GM21360 (cell line): ENCODE data around the gene TUBG2.
"Not testable (repeated sequence)": the region's sequence is repeated elsewhere in the genome, so short reads cannot be mapped to it uniquely, and the experiment has no call there.

Experiments used
- ATAC-seq: cut with Tn5 transposase; IDR thresholded peaks from one replicate; pipeline ENCODE4 v1.9.1; 2021; ENCODE audit warnings: mild to moderate bottlenecking, moderate library complexity; ENCODE audit not compliant: unreplicated experiment

Gene TUBG2

GRCh38 chr17:42659079-42659931 is at the start of gene TUBG2:
Gene TUBG2 (plus strand): TSS chr17:42659284. CDS start chr17:42659504, 220 bp downstream.
- ATAC-seq: no peak

DNA sequence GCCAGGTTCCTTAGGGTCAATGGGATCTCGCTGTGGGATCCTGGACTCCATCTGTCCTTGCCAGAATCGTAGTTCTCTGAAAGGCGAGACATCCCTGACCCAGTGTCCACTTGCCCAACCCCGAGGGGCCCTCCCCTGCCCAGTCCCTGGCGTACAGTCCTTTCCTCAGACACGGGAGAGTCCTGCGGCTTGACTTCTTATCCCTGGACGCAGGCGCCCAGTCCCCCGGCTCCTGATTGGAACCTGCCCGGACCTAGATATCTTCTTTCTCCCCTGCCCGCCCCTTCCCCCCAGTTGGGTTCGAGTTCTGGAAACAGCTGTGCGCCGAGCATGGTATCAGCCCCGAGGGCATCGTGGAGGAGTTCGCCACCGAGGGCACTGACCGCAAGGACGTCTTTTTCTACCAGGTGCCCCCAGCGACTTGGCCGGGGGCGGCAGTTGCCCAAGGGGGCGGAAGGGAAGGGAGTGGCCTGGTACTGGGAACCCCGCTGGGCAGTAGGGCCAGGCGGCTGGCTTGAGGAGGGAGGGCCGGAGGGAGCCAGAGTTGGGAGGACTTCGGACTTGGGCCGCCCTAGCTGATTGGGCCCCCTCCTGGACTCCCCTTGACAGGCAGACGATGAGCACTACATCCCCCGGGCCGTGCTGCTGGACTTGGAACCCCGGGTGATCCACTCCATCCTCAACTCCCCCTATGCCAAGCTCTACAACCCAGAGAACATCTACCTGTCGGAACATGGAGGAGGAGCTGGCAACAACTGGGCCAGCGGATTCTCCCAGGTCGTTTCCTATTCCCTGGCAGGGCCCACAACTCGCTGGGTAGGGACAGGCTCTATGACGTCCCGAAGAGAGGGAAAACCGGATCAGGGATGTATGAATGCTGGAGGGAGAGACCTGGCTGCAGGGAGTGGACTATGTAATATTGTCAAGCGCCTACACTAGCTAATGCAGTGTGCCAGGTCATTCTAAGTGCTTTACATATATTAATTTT is 49.0 kb upstream of the TUBG2 start:
- ATAC-seq: not testable (repeated sequence)

DNA sequence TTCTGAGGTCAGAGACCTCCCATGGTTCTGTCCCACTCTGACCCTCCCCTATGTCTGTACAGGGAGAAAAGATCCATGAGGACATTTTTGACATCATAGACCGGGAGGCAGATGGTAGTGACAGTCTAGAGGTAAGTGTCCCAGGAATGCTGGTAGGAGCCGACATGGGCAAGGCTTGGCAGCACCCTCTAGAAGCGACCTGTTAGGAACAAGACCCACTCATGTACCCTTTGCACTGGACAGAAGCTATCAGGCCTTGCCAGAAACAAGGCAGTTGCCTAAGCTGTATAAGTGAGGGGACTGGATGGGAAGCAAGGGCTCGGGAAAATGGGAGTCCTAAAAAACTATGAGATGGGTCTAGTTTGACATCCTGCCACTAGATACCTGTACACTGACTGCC is 47.1 kb upstream of the TUBG2 start:
- no peak for ATAC-seq

GRCh38 chr17:42613699-42614295 is 45.3 kb upstream of the TUBG2 start:
- ATAC-seq: no peak

DNA sequence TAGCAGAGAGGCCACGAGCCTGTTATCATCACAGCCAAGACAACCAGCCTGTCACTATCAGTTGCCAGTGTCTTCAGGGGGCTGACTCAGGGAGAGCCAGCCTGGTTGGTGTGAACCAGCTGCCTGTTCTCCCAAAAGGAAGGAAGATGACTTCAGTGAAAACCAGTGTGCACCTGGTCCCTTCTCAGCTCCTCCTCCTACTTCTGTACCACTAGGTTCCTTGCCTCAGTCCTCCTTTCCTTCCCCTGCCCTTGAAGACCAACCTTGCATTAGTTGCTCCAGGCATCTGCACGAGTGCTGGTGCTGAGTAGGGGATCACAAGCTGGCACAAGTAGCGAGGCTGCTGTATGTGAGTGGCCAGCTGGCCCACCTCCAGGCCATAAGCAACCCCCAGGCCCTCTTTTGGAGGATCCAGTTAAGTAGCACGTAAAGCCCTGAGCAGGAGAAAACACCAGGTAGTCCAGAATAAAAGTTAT is 41.1 kb upstream of the TUBG2 start:
- ATAC-seq: no peak

DNA sequence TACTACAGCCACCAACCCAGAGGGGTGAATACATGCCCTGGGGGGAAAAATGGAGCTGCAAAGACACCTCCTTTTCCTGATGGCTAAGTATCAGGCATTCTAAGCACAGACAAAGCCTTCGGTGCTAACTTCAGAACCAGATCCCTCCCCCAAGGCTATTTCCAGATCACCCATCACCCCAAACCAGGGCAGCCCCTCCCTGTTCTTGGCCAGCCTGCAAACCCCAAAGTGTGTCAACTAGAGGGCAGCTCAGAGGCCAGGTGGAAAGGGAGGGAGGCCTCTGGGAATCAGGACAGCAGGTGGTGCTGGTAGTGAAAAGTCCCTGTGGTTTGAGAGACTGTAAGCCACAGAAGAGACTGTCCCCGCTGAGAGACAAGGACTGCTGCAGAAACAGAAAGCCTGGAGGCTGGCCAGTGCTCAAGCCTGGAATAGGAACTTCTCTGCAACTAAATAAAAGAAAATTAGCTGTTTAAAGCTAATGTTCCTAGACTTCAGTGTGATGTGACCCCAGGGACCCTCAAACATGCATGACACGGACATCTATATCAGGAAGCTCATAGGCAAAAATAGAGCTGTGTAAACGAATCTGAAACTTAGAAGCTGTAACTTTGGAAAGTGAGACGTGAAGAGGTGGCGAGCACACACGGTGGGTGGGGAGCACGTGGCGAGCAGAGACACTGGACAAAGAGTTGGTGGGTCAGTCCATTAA is 40.5 kb upstream of the TUBG2 start:
- ATAC-seq: peak; percentile 58

- not testable (repeated sequence) for ATAC-seq
Measured at GRCh38 chr17:42621987-42622386, 37.1 kb upstream of the TUBG2 start.

DNA sequence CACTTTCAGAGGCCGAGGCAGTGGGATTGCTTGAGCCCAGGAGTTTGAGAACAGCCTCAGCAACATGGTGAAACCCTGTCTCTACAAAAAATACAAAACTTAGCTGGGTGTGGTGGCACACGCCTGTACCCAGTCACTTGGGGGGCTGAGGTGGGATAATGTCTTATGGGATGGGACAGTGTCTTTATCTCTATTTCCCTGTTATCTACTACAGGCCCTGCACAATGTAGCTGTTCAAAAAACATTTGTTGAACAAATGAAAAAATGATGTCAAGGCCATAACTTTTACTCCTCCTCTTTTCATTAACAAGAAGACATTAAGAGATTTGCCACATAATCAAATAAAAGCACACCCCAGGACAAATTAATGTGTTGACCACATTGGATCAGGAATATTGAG is 35.8 kb upstream of the TUBG2 start:
- no peak for ATAC-seq

GRCh38 chr17:42623732-42624596 is 35.1 kb upstream of the TUBG2 start:
- ATAC-seq: no peak

DNA sequence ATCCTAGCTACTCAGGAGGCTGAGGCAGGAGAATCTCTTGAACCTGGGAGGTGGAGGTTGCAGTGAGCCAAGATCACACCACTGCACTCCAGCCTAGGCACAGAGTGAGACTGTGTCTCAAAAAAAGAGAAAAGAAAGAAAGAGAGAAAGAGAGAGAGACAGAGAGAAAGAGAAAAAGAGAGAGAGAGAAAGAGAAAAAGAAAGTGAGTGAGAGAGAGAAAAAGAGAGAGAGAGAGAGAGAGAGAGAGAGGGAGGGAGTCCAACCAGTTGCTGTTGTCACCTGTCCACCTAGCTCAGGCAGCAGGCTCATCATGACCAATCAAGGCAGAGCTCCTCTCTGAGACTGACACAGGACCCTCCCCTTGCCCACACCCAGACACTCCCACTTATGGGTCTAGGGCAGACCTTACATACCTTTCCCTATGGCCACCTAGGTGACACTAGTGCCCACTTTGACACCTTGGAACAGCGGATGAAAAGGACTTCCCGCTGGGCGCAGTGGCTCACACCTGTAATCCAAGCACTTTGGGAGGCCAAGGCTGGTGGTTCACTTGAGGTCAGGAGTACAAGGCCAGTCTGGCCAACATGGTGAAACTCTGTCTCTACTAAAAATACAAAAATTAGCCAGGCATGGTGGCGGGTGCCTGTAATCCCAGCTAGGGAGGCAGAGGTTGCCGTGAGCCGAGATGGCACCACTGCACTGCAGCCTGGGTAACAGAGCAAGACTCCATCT is 31.9 kb upstream of the TUBG2 start:
- ATAC-seq: not testable (repeated sequence)

DNA sequence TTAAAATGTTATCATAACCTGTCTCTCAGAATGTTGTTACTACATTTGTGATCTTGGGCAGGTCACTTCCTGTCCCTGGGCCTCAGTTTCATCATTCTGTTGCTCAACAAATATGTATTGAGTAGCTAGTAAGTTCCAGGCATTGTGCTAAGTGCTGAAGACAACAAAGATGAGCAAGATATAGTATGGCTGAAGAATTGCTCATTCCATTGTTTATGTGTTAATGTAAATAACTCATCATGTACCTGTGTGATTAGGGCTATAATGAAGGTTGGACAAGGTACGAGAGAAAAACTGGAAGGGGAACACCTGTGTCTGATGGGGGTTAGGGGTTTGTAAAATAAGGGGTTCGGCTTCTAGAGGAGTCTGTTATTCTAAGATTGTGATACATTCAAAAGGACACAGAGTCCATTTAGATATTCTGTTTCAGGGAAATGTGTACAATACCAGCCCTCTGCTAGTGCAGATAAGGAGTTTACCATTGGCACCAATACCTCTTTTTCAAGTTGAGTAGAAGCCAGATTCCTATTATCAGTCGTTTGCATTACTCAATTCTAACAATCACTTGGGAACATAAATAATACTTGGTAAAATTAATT is 29.6 kb upstream of the TUBG2 start:
- ATAC-seq: no peak

DNA sequence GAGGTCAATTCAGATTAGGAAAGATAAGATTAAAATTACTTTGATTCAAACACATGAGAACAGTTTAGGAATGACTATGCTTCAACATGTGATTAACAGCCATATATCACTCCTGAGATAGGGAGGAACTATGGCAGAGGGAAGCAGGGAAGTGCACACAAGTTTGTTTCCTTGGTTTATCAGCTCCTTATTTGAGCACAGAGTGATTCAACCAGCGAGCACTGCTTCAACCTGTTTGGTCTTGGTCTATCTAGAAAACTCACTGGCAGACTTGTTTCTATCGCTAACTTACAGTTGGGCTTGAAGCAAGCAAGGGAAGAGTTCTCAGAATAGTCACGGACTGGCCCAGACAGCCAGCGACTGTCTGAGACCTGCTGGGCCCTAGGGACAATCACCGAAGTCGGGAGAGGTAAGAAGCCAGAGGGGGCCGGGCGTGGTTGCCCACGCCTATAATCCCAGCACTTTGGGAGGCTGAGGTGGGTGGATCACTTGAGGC is 26.1 kb upstream of the TUBG2 start:
- ATAC-seq: no peak

- no peak for ATAC-seq
Measured at GRCh38 chr17:42639525-42640113, 19.5 kb upstream of the TUBG2 start.

GRCh38 chr17:42640121-42640520 is 19.0 kb upstream of the TUBG2 start:
- ATAC-seq: no peak

DNA sequence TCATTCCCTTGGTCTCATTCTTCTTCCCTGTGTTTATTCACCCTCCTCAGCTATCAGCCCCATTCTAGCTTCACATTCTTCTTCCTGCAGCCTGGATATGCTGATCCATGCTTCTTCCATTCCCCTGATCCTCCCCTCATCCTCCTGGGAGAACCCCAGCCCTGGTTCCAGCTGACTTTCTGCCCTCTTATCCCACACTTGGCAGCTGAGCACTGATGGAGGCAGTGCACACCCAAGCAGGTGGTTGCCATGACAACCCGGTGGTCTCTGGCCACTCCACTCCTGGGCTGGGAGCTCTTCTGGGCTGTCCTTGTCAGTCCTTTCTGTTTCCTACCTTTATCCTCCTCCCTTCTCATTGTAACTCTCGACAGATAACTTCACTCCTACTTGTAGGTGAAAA is 16.7 kb upstream of the TUBG2 start:
- no peak for ATAC-seq

DNA sequence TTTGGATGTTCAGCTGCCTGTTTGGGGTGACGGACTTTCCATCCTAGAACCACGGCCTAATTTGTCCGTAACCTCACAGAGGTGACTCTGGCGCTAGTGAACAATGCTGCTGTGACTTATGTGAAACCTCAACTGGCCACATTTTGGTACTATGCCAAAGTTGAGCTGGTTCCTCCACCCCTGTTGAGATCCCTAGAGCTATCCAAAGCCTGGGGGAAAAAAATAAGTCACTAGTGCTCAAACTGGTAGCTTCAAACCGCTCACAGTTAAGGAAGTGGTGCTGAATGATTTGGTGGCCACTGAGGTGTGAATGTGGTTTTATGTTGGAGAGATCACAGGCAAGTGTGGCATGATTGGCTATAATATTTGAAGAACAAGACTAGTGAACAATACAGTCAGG is 11.3 kb upstream of the TUBG2 start:
- ATAC-seq: no peak

GRCh38 chr17:42651392-42651791 is 7.7 kb upstream of the TUBG2 start:
- ATAC-seq: no peak
